Measurements from ENCODE around the gene ATP8A2.

ATP8A2 gene

DNA sequence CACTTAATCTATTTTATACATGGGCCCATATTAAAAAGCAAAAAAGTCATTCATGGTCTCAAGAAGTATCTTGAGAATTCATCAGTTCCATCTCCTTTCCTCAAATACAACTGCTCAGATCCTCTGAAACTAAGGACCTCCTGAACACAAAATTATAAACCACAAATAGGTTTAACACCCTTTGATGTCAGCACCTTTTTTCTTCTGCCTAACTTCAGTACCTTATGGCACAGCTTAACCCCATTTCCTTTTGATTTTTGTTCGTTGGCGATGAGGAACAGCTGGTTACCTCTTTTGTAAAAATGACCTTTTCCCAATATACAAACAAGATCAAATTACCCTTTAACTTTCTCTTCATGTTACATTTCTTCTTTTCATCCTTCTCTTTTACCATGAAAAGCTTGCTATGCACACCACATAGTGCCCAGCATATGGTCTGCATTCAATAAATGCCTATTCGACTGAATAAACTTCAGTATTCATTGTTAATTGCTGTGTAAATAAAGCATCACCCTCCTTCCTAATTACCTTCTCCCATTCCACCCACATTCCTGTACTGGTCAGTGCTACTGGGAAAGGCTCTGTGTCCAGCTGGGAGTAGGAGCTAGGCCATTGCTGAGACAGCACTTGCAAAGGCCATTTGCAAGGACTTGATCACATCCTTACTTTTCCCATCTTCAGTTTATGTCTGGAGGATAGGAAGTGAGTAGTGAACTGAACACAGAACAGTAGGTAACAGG lies 362.1 kb downstream of the ATP8A2 start:
- Histone ChIP-seq H3K36me3 (ENCODE audit: control insufficient read depth, insufficient read depth, low read length) (no peaks in the 10 kb centered on the region), H3K4me1 (no peaks in the 10 kb centered on the region), H3K79me2 (no peaks in the 10 kb centered on the region)

GRCh38 chr13:25738342-25739196 lies 366.8 kb downstream of the ATP8A2 start:
- H3K4me1 ChIP-seq: no peaks in the 10 kb centered on the region
- H3K27me3 ChIP-seq (ENCODE audit: control insufficient read depth, insufficient read depth, low read length): no peaks in the 10 kb centered on the region
- no peak overlapping the region for H3K4me3 ChIP-seq (ENCODE audit: low read depth, low read length)
- H3K4me2 ChIP-seq (ENCODE audit: low read length): no peak overlapping the region
- no peaks in the 10 kb centered on the region for H3K9me3 ChIP-seq (ENCODE audit: control insufficient read depth, low read length)
- no peaks in the 10 kb centered on the region for H3K36me3 ChIP-seq (ENCODE audit: control insufficient read depth, insufficient read depth, low read length)
- no peak overlapping the region for H3K27ac ChIP-seq
- no peaks in the 10 kb centered on the region for H3K79me2 ChIP-seq
- H2AFZ ChIP-seq: no peak overlapping the region
- TF ChIP-seq CTCF (IDR thresholded peaks at IDR 0.05): no peak
- no peak overlapping the region for H3K9ac ChIP-seq

More for the DNA sequence above, 362.1 kb downstream of the ATP8A2 start:
- Histone ChIP-seq H3K9ac (no peak overlapping the region), H3K9me3 (ENCODE audit: control insufficient read depth, low read length) (no peaks in the 10 kb centered on the region), H3K4me3 (ENCODE audit: low read depth, low read length) (no peak overlapping the region), H3K27me3 (ENCODE audit: control insufficient read depth, insufficient read depth, low read length) (no peaks in the 10 kb centered on the region), H3K4me2 (ENCODE audit: low read length) (no peak overlapping the region), H3K27ac (no peak overlapping the region), H2AFZ (no peak overlapping the region)
- no peak for TF ChIP-seq CTCF (IDR thresholded peaks at IDR 0.05)

- no peaks in the 10 kb centered on the region for H3K79me2 ChIP-seq
- no peak for TF ChIP-seq CTCF (IDR thresholded peaks at IDR 0.05)
- no peaks in the 10 kb centered on the region for H3K36me3 ChIP-seq (ENCODE audit: control insufficient read depth, insufficient read depth, low read length)
- no peak overlapping the region for H2AFZ ChIP-seq
- H3K9me3 ChIP-seq (ENCODE audit: control insufficient read depth, low read length): no peaks in the 10 kb centered on the region
- H3K4me1 ChIP-seq: no peaks in the 10 kb centered on the region
- no peak overlapping the region for H3K4me2 ChIP-seq (ENCODE audit: low read length)
- H3K9ac ChIP-seq: no peak overlapping the region
- H3K27ac ChIP-seq: no peak overlapping the region
- no peaks in the 10 kb centered on the region for H3K27me3 ChIP-seq (ENCODE audit: control insufficient read depth, insufficient read depth, low read length)
- no peak overlapping the region for H3K4me3 ChIP-seq (ENCODE audit: low read depth, low read length)
Measured at GRCh38 chr13:25739376-25739775, 367.6 kb downstream of the ATP8A2 start.

GRCh38 chr13:25741796-25742195 lies 370.0 kb downstream of the ATP8A2 start:
- no peak overlapping the region for H3K9ac ChIP-seq
- no peaks in the 10 kb centered on the region for H3K27me3 ChIP-seq (ENCODE audit: control insufficient read depth, insufficient read depth, low read length)
- no peak overlapping the region for H3K4me2 ChIP-seq (ENCODE audit: low read length)
- no peak overlapping the region for H2AFZ ChIP-seq
- TF ChIP-seq CTCF (IDR thresholded peaks at IDR 0.05): no peak
- no peaks in the 10 kb centered on the region for H3K4me1 ChIP-seq
- no peaks in the 10 kb centered on the region for H3K9me3 ChIP-seq (ENCODE audit: control insufficient read depth, low read length)
- H3K79me2 ChIP-seq: no peaks in the 10 kb centered on the region
- no peaks in the 10 kb centered on the region for H3K36me3 ChIP-seq (ENCODE audit: control insufficient read depth, insufficient read depth, low read length)
- H3K4me3 ChIP-seq (ENCODE audit: low read depth, low read length): no peak overlapping the region
- no peak overlapping the region for H3K27ac ChIP-seq

Measured in parathyroid adenoma (tissue), 2 donors.